Heart left ventricle (tissue), 13 donors: ENCODE results near the gene GRIK5.

Experiments
- POLR2A ChIP-seq, 2 donors: fragments of 450-650 bp; IDR thresholded peaks; one replicate each; pipeline ENCODE4 v1.6.1; 2017; ENCODE audit warnings: antibody characterized with exemption in 2 of 2, mild to moderate bottlenecking in 2 of 2, moderate library complexity in 2 of 2
- TF ChIP-seq, protein P1 (sequence below), 12 donors: fragments of 200-600 bp; sonication (generic) in 4 of 12; IDR thresholded peaks; one replicate each; pipeline versions ENCODE4 v1.5.0 to v1.8.0; 2018 to 2022; ENCODE audit warnings: antibody characterized with exemption in 12 of 12, mild to moderate bottlenecking in 5 of 12
- donor health status: ischemic (EF 13 %, LVEDD 7.1; RV severe dilation, severe dysfunction).
- donor health status: DM: no; HTN: yes; CAD: no.
- donor health status: DM: no; HTN: no; CAD: no.
- donor health status: ischemic (EF 25% LVEDD 6.9; RV normal size, moderate dysfunction).
- donor health status: ischemic (EF 25% LVEDD 5.7; RV mildly dilated, moderate dysfunction).
- donor health status: ischemic (EF 35%, LVEDD 5.7; RV mildly dilated, moderate dysfunction).
- donor health status: nonischemic (EF 11% LVEDD 7.7; RV severe dilation, severe dysfunction).
- donor health status: DM: yes; HTN: yes; CAD: no.
- donor health status: PGD.
- donor health status: ischemic (EF 29% LVEDD 5.4; RV normal size, mild dysfunction).
- donor health status: nonischemic (EF 23%, LVEDD 6.1; RV moderate dilation, normal function).

DNA sequence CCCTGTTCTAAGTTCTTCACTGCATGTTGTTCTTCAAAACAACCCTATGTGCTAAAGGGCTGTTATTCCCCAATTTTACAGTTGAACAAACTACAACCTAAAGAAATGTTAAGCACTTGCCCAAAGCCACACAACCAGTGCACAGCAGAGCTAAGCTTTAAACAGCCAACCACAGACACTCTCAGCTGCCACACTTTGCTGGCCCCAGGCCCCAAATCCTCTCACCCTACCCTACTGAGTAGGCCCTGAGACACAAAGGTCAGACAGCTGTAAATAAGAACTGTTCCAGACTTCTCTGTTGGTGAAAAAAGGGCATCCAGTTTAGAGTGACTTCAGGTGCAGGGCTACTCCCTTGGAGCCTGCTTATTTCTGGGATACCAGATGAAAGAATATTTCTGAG is 30.0 kb downstream of the GRIK5 start:
- TF ChIP-seq POLR2A (IDR thresholded peaks at IDR 0.05) = no peak
- TF ChIP-seq, protein P1, sequence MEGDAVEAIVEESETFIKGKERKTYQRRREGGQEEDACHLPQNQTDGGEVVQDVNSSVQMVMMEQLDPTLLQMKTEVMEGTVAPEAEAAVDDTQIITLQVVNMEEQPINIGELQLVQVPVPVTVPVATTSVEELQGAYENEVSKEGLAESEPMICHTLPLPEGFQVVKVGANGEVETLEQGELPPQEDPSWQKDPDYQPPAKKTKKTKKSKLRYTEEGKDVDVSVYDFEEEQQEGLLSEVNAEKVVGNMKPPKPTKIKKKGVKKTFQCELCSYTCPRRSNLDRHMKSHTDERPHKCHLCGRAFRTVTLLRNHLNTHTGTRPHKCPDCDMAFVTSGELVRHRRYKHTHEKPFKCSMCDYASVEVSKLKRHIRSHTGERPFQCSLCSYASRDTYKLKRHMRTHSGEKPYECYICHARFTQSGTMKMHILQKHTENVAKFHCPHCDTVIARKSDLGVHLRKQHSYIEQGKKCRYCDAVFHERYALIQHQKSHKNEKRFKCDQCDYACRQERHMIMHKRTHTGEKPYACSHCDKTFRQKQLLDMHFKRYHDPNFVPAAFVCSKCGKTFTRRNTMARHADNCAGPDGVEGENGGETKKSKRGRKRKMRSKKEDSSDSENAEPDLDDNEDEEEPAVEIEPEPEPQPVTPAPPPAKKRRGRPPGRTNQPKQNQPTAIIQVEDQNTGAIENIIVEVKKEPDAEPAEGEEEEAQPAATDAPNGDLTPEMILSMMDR (IDR thresholded peaks at IDR 0.05) = no peak
